T follicular helper cell (primary cell): ENCODE data around the gene TRPM2.
"Not testable (repeated sequence)": the region's sequence is repeated elsewhere in the genome, so short reads cannot be mapped to it uniquely, and the experiment has no call there.

Experiments
- DNase-seq: peaks from one replicate; pipeline ENCODE4 v3.0.0-alpha.2; 2020; ENCODE audit warnings: low read depth

TRPM2 gene

DNA sequence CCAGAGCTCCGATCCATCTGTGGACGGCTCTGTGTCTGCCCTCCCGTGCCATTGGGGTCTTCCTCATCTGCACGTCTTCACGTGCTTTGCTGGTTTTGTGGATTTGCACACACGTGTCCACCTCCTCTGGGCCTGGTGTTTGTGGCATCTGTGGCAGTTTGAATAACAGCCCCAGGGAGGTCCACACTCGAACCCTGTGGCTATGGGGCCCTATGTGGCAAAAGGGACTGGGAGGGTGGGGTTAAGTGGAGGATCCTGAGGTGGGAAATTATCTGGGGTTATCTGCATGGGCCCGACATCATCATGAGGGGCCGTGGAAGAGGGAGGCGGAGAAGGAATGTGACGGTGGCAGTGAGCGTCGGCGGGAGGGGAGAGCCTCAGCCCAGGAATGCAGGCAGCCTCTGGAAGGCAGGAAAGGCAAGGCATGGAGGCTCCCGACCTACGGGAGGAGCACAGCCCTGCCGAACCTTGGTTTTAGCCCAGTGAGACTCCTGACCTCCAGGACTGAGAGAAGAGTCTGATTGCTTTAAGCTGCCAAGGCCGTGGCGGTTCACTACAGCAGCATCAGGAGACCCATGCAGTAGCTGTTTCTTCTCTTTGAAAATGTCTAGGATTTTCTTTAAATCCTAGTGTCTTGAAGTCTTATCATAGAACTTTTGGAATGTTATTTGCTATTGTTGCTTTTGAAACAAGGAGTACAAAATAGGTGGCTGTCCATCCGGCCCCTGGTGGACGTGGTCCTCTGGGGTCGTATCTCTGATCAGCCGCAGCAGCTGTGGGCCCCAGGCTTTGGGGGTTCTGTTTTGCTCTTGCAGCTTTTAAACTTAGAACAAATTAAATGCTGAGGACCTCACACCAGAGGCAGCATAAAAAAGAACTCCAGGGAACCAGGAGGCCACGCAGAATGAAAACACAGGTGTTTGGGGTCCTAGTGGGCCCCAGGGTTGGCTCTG lies 61.9 kb downstream of the TRPM2 start:
- DNase-seq: no peak

DNA sequence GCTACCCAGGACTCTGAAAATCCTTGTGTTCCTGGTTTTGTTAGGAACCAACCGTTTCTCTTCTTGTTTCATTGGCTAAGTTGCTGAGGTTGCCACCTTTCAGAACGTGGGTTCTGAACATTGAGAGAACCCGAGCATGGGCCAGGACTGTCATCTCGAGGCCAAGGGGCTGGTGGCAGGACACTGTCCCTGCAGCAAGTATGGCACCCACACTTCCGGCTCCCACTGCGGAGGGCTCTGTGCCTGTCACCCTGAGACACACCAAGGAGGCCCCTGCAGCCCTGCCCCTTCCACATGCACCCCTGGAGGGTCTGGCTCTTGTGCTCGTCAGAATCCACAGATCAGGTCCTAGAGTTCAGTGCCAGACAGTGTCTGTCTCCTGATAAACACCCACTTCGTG lies 62.8 kb downstream of the TRPM2 start:
- no peak for DNase-seq

DNA sequence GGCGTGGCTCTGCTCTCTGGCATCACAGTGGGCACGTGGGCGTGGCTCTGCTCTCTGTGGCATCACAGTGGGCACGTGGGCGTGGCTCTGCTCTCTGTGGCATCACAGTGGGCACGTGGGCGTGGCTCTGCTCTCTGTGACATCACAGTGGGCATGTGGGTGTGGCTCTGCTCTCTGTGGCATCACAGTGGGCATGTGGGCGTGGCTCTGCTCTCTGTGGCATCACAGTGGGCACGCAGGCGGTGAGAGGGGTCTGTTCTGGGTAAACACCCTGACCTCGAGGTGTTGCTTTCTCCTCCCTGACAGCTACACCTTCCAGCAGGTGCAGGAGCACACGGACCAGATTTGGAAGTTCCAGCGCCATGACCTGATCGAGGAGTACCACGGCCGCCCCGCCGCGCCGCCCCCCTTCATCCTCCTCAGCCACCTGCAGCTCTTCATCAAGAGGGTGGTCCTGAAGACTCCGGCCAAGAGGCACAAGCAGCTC lies 64.2 kb downstream of the TRPM2 start:
- not testable (repeated sequence) for DNase-seq

- DNase-seq: no peak
Observed at GRCh38 chr21:44418108-44418875, 64.9 kb downstream of the TRPM2 start.

DNA sequence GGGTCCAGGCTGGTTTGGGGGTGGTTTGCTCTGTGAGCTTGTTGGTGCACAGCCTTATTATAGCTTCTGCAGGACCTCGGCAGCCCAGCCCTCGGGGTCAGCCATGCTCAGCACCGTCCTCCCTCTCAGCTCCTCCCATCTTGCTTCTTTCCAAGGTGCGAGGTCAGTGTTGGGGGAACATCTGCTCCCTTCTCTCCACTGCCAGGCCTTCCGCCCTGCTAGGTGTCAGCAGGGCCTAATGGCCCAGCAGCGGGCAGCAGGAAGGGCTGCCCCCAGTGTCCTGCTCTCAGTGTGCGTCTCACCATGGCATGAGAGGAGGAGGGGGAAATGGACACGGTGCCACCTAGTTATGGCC lies 65.4 kb downstream of the TRPM2 start:
- DNase-seq: no peak

GRCh38 chr21:44419679-44420078 lies 66.3 kb downstream of the TRPM2 start:
- DNase-seq: no peak

- DNase-seq: no peak
Observed at GRCh38 chr21:44420416-44421205, 67.2 kb downstream of the TRPM2 start.

DNA sequence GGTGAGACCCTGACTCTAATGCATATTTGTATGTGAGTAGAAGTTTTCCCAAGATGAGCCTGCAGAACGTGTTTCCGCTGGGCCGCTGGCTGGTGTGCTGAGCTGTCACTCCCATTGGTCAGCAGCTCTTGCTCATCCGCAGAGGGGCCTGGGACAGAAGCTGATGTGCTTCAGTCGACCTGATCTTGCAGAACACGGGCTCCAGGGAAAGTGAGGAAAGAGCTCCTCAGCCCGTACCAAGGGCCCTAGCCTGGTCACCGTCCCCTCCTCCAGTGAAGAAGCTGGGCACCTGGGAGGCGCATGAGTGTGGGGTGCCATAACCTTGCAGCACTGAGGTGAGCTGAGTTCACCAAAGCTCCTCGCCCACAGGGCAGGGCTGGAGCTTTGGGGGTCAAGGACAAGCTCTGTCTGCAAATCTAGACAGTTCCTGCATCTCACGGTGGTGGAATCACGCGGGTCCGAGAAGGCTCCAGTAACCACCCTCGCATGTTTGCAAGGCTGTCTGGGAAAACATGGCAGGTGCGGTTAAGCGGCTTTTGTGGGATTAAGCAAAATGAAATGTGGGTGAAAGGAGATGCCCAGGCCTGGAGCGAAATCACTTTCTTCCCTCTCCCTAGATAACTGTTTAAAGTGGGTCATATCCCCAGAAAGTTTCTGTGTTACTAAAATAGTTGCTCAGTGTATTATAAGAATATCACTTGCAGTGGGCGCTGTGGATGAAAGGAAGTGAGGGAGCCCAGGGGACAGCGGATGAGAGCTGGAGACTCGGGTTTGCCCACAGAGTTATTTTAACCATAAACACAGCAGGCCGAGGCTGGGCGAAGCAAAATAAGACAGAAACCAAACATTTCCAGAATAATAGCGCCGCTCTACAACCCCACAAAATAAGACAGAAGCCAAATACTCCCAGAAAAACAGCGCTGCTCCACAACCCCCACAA lies 68.8 kb downstream of the TRPM2 start:
- DNase-seq: no peak

DNA sequence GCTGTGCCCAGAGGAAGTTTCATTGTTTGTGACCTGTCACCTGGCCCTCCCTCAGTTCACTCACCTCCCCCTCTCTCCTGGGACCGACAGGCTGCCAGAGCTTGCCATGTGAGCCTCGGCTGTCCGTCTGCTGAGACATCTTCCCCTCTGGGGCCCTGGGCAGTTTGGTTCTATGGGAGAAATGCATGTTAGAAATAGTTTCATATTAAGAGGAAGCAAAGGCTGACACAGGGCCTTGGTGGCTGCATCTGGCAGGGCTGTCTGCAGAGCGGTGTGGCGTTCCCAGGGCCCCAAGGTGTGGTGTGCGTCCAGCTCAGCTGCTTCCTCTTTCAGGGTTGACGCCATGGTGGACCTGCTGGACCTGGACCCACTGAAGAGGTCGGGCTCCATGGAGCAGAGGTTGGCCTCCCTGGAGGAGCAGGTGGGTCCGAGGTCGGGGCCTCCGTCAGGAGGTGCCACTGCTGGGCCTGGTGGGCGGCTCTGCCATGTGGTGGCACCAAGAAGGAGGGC lies 69.9 kb downstream of the TRPM2 start:
- DNase-seq: no peak

- DNase-seq: no peak
Observed at GRCh38 chr21:44423941-44424607, 70.7 kb downstream of the TRPM2 start.

DNA sequence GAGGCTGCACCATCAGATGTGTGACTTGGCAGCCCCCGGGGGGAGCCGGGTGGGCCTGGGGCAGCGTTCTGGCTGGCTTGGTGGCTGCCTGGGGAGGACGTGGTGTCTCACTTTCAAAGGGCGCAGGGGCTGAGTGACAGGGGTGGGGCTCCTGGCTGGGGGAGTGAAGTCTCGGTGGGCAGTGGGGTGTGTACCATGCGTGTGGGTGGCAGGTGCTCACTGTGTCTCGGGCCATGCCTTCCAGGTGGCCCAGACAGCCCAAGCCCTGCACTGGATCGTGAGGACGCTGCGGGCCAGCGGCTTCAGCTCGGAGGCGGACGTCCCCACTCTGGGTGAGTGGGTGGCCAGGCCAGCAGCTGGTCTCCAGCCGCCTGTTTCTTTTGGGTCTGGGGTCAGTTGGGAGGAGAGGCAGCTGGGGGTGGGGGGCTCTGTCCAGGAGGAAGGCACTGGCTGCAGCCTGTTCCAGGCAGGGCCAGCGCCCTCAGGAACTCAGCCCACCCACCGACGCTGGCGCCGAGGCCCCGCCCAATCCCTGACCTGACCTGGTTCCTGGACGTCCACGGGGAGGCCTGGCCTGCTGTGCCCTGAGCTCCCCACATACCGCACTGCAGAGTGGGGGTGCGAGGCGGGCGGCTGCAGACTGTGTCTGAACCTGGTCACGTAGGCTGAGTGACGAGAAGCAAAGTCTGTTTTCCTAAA lies 71.3 kb downstream of the TRPM2 start:
- no peak for DNase-seq

- DNase-seq: no peak
Observed at GRCh38 chr21:44425307-44425894, 72.0 kb downstream of the TRPM2 start.

- DNase-seq: no peak
Observed at GRCh38 chr21:44425895-44426662, 72.7 kb downstream of the TRPM2 start.

DNA sequence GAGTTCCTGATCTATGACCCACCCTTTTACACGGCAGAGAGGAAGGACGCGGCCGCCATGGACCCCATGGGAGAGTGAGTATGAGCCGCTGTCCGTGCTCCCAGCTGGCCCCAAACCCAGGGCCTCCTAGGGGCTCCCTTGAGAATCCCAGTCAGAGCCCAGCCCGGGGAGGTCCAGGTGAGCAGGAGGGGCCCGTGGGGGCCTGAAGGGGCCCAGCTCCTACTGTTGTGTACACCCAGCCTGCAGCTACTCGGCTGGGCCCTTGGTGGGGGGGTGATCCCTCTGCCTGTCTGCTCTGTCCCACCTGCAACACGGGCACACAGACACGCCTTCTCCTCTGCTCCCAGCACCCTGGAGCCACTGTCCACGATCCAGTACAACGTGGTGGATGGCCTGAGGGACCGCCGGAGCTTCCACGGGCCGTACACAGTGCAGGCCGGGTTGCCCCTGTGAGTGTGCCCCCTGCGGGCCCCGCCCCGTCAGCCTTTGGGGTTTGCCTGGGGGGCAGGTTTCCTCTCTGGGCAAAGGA lies 73.3 kb downstream of the TRPM2 start:
- DNase-seq: no peak

- no peak for DNase-seq
Observed at GRCh38 chr21:44427241-44428120, 74.1 kb downstream of the TRPM2 start.

DNA sequence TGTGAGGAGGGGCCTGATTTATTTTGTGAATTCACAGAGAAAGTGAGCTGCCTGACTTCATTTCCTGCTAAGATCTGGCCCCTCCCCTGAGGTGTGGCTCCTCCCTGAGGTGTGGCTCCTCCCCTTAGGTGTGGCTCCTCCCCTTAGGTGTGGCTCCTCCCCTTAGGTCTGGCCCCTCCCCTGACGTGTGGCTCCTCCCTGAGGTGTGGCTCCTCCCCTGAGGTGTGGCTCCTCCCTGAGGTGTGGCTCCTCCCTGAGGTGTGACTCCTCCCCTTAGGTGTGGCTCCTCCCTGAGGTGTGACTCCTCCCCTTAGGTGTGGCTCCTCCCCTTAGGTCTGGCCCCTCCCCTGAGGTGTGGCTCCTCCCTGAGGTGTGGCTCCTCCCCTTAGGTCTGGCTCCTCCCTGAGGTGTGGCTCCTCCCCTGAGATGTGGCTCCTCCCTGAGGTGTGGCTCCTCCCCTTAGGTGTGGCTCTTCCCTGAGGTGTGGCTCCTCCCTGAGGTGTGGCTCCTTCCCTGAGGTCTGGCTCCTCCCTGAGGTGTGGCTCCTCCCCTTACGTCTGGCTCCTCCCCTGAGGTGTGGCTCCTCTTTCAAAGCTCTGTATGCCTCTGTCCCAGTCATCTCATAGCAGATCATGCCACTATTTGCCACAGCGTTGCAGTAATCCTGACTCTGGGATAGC lies 75.0 kb downstream of the TRPM2 start:
- peak; percentile 56 for DNase-seq

GRCh38 chr21:44429894-44430293 lies 76.5 kb downstream of the TRPM2 start:
- no peak for DNase-seq
